ENCODE data around the gene GUCD1.

DNA sequence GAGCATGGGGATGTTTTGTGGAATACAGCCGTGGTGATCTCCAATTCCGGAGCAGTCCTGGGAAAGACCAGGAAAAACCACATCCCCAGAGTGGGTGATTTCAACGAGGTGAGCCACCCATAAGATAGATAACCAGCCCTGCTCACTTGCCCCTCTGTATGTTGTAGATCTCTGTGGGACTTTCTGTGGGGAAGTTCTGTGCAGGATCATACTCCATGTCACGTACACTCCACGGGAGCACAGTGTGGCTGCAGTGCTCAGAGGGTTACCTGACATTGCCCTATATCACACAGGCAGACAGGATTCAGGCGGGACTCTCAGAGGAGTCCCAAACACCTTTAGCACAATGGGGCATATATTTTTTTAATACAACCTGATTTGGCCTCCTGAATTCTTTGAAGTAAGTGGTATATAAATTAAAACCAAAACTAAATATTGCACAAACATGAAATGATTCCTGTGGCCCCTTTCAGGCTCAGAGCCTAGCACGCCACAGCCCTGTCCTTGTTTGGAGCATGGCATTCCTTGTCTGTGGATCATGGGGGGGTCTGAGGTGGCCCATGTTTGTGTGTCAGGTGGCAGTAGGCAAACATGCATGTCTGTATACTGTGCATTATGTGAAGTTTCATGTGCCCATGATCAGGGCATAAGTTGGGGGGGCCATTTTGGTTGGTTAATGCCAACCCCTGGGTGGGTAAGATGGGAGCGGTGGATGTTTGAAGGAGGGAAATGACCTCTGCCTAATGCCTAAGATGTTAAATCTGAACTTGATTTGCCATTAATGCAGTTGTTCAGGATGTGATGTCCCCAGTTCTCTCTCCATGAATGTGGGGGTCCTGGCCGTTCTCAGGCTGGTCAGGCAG lies 41.3 kb downstream of the GUCD1 start:
- TF ChIP-seq CTCF (IDR thresholded peaks at IDR 0.05) = no peak
- TF ChIP-seq POLR2A (IDR thresholded peaks at IDR 0.05) = no peak
